SK-N-SH (cell line): ENCODE results near the gene SPI1. TPM values are rescaled to one million over a fixed set of nuclear protein-coding genes. Genes with fewer than 3 reads are reported as not detected.

Experiments used
- CTCF ChIA-PET: fragments of 300-600, 350-600 bp; formaldehyde crosslinking; extraction: SDS; loops from one replicate; lab custom pipeline; 2021; lab: Yijun Ruan, JAX
- POLR2A ChIA-PET: fragments of 350-600 bp; sonication (Branson Sonifier 250); formaldehyde crosslinking; extraction: SDS; loops from one replicate; lab custom pipeline; 2020; ENCODE audit warnings: antibody characterized with exemption, inconsistent platforms; lab: Yijun Ruan, JAX
- DNase-seq: peaks from one replicate; pipeline ENCODE4 v3.0.0; 2012
- H2AFZ ChIP-seq: fragments of 200-600 bp; sonication (generic); 2 replicates; pipeline ENCODE4 v1.8.1; 2016; ENCODE audit warnings: antibody characterized with exemption, mild to moderate bottlenecking, low read depth
- H3F3A ChIP-seq: fragments of 200-600 bp; sonication (generic); replicated peaks from 2 replicates; pipeline ENCODE3; 2016; ENCODE audit warnings: antibody characterized with exemption, mild to moderate bottlenecking; ENCODE audit not compliant: insufficient read depth
- H3K27ac ChIP-seq, 2 experiments: fragments of 200-500 bp in 1 of 2; fragments of 200-600 bp in 1 of 2; sonication (Bioruptor generic) in 1 of 2; sonication (generic), shearing (Covaris generic) in 1 of 2; 2 replicates each; pipeline versions ENCODE4 v1.5.1 to v1.6.1; 2014 to 2016; ENCODE audit warnings: low read depth in 2 of 2, inconsistent platforms in 1 of 2, low read length in 1 of 2, mild to moderate bottlenecking in 1 of 2, mixed read lengths in 1 of 2
- H3K27me3 ChIP-seq: fragments of 200-600 bp; sonication (generic), shearing (Covaris generic); 2 replicates; pipeline ENCODE4 v1.6.1; 2016; ENCODE audit warnings: mixed run types; ENCODE audit not compliant: insufficient read depth
- H3K36me3 ChIP-seq, 2 experiments: fragments of 200-500 bp in 1 of 2; fragments of 200-600 bp in 1 of 2; sonication (Bioruptor generic) in 1 of 2; sonication (generic) in 1 of 2; replicated peaks in 1 of 2; 2 replicates each; pipeline versions ENCODE3 to v1.5.1; 2014 to 2016; ENCODE audit warnings: low read length in 1 of 2, mild to moderate bottlenecking in 1 of 2; ENCODE audit not compliant: insufficient read depth in 2 of 2, control insufficient read depth in 1 of 2
- H3K4me1 ChIP-seq, 2 experiments: fragments of 200-500 bp in 1 of 2; fragments of 200-600 bp in 1 of 2; sonication (Bioruptor generic) in 1 of 2; sonication (generic), shearing (Covaris generic) in 1 of 2; 2 replicates each; pipeline versions ENCODE4 v1.5.1 to v1.6.1; 2014 to 2016; ENCODE audit warnings: low read depth in 1 of 2, low read length in 1 of 2, mixed run types in 1 of 2; ENCODE audit not compliant: insufficient read depth in 2 of 2, control insufficient read depth in 1 of 2
- H3K4me2 ChIP-seq: fragments of 200-600 bp; sonication (generic), shearing (Covaris generic); 2 replicates; pipeline ENCODE4 v1.6.1; 2017; ENCODE audit warnings: mixed run types
- H3K4me3 ChIP-seq, 2 experiments: fragments of 200-500 bp in 1 of 2; fragments of 200-600 bp in 1 of 2; sonication (Bioruptor generic) in 1 of 2; sonication (generic), shearing (Covaris generic) in 1 of 2; 2 replicates each; pipeline versions ENCODE4 v1.5.1 to v1.8.1; 2014 to 2016; ENCODE audit warnings: low read depth in 2 of 2, inconsistent platforms in 1 of 2, low read length in 1 of 2, mild to moderate bottlenecking in 1 of 2, mixed read lengths in 1 of 2, moderate library complexity in 1 of 2
- H3K79me2 ChIP-seq: fragments of 200-600 bp; sonication (generic); 2 replicates; pipeline ENCODE4 v1.8.1; 2017; ENCODE audit warnings: mild to moderate bottlenecking; ENCODE audit not compliant: insufficient read depth
- H3K9ac ChIP-seq: fragments of 200-600 bp; sonication (generic); 2 replicates; pipeline ENCODE4 v1.6.1; 2017; ENCODE audit warnings: mixed run types
- H3K9me2 ChIP-seq: fragments of 200-600 bp; sonication (generic); 2 replicates; pipeline ENCODE4 v1.6.1; 2017; ENCODE audit warnings: mixed run types
- H3K9me3 ChIP-seq: fragments of 200-600 bp; sonication (generic); 2 replicates; pipeline ENCODE4 v1.6.1; 2017; ENCODE audit warnings: mixed run types, mild to moderate bottlenecking, moderate library complexity
- H4K20me1 ChIP-seq: fragments of 200-600 bp; sonication (generic); 2 replicates; pipeline ENCODE4 v1.6.1; 2017; ENCODE audit warnings: mild to moderate bottlenecking, mixed run types; ENCODE audit not compliant: insufficient read depth
- EZH2phosphoT487 ChIP-seq: fragments of 200-600 bp; sonication (generic); IDR thresholded peaks from 2 replicates; pipeline ENCODE4 v1.6.1; 2017; ENCODE audit warnings: low read depth, mixed run types, mild to moderate bottlenecking, antibody characterized with exemption, moderate library complexity, borderline replicate concordance
- FOSL2 ChIP-seq: IDR thresholded peaks from 2 replicates; pipeline ENCODE4 v1.4.0; 2012; ENCODE audit warnings: low read depth, mild to moderate bottlenecking, moderate library complexity, borderline replicate concordance
- FOXM1 ChIP-seq: IDR thresholded peaks from 2 replicates; pipeline ENCODE4 v1.4.0; 2012; ENCODE audit warnings: low read depth, mild to moderate bottlenecking
- JUND ChIP-seq: IDR thresholded peaks from 2 replicates; pipeline ENCODE4 v1.4.0; 2012
- POLR2AphosphoS5 ChIP-seq: IDR thresholded peaks from 2 replicates; pipeline ENCODE4 v1.6.1; 2012; ENCODE audit warnings: low read depth, low read length
- RAD21 ChIP-seq: IDR thresholded peaks from 2 replicates; pipeline ENCODE4 v1.6.1; 2012; ENCODE audit warnings: mild to moderate bottlenecking, low read length
- SMC3 ChIP-seq: IDR thresholded peaks from 2 replicates; pipeline ENCODE4 v1.6.1; 2012; ENCODE audit warnings: low read depth, low read length, improper control_type of control experiment
- TCF12 ChIP-seq: IDR thresholded peaks from 2 replicates; pipeline ENCODE4 v1.4.0; 2012
- WGBS: methylation state at CpG from one replicate; pipeline ENCODE4 v1.1.6; 2017; ENCODE audit warnings: low lambda C conversion rate; 5-methylcytosine and 5-hydroxymethylcytosine counted together
- polyA plus RNA-seq, 3 experiments: library from polyadenylated mRNA; depleted of rRNA; stranded (reverse); fragments of >200 nt; gene quantifications; 2 replicates each; pipeline ENCODE4 v1.2.3, GENCODE V29; 2012
- TF ChIP-seq, protein P1 (sequence below): IDR thresholded peaks from 2 replicates; pipeline ENCODE4 v1.4.0; 2012; ENCODE audit warnings: low read depth, borderline replicate concordance
- TF ChIP-seq, protein P2 (sequence below): IDR thresholded peaks from 2 replicates; pipeline ENCODE4; 2012
- TF ChIP-seq, protein P3 (sequence below): fragments of 200-600 bp; sonication (generic); IDR thresholded peaks from 2 replicates; pipeline ENCODE4 v1.6.1; 2017; ENCODE audit warnings: antibody characterized with exemption, mild to moderate bottlenecking, moderate library complexity
- TF ChIP-seq, protein P4 (sequence below): IDR thresholded peaks from 2 replicates; pipeline ENCODE4 v1.6.1; 2012; ENCODE audit warnings: mild to moderate bottlenecking, low read depth, low read length, moderate library complexity

Gene SPI1
- polyA plus RNA-seq, 1 of the 3 experiments (the other 2 are of a cell fraction), result not detected

DNA sequence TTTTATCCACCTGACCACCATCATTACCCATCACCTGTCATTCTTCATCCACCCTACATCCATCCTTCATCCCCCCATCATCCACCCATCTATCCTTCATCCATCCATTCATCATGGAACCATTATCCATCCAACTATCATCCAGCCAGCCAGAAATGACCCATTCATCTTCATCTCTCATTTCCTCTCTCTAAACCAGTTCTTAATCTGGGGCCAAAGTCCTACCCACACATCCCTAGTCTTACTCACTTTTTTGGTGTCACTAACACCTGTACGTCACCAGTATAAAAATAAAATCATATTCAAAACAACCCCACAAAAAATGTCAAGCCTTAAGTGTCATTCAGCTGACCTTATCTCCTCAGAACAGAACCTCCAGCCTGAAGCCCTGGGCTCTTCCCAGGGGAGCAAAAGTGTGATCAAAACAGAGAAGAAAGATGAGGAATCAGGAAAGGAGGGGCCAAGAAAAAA, 12.3 kb downstream of the SPI1 start (continued):
- TF ChIP-seq, protein P1, sequence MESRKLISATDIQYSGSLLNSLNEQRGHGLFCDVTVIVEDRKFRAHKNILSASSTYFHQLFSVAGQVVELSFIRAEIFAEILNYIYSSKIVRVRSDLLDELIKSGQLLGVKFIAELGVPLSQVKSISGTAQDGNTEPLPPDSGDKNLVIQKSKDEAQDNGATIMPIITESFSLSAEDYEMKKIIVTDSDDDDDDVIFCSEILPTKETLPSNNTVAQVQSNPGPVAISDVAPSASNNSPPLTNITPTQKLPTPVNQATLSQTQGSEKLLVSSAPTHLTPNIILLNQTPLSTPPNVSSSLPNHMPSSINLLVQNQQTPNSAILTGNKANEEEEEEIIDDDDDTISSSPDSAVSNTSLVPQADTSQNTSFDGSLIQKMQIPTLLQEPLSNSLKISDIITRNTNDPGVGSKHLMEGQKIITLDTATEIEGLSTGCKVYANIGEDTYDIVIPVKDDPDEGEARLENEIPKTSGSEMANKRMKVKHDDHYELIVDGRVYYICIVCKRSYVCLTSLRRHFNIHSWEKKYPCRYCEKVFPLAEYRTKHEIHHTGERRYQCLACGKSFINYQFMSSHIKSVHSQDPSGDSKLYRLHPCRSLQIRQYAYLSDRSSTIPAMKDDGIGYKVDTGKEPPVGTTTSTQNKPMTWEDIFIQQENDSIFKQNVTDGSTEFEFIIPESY, result no peak
- TF ChIP-seq TCF12 (no peak), RAD21 (no peak), EZH2phosphoT487 (no peak)
- TF ChIP-seq, protein P2, sequence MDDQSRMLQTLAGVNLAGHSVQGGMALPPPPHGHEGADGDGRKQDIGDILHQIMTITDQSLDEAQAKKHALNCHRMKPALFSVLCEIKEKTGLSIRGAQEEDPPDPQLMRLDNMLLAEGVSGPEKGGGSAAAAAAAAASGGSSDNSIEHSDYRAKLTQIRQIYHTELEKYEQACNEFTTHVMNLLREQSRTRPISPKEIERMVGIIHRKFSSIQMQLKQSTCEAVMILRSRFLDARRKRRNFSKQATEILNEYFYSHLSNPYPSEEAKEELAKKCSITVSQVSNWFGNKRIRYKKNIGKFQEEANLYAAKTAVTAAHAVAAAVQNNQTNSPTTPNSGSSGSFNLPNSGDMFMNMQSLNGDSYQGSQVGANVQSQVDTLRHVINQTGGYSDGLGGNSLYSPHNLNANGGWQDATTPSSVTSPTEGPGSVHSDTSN, result no peak

DNA sequence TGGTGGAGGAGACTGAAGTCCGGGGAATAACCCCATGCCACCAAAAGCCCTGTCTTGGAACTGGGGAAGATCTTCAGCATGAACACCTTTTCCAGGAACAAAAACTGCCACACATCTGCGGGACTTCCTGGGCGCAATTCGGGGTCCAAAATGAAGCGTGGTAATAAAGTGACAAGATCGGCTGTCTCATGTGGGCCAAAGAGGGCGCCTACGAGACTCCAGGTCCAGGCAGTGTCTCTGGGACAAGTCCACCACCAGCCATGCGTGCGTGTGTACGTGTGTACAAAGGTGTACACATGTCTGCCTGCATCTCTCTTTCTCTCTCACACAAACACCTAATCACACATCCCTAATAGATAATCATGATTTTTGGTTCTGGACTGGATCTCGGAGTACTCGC, 16.9 kb downstream of the SPI1 start:
- Histone ChIP-seq H3K4me3 (no peak overlapping the region), H3K9me2 (no peaks in the 10 kb centered on the region), H2AFZ (no peak overlapping the region), H3K79me2 (no peaks in the 10 kb centered on the region), H3K27me3 (no peaks in the 10 kb centered on the region), H3K9me3 (no peaks in the 10 kb centered on the region), H3K9ac (no peak overlapping the region), H3K4me2 (no peak overlapping the region), H4K20me1 (no peaks in the 10 kb centered on the region), H3K36me3 (no peaks in the 10 kb centered on the region), H3K27ac (no peak overlapping the region), H3K4me1 (no peaks in the 10 kb centered on the region), H3F3A (peaks cover 4% of the 10 kb centered on the region)
- CTCF ChIA-PET, result interaction anchor here (3.9 kb wide), 1 partner anchor 12 kb away, joined by 24 read pairs; no protein-coding TSS in a partner anchor
- TF ChIP-seq SMC3 (no peak), FOXM1 (no peak)
- 90% methylated on average over 12 of the region's 13 CpGs for WGBS
- DNase-seq, result no peak
- POLR2A ChIA-PET, result no interaction called here

DNA sequence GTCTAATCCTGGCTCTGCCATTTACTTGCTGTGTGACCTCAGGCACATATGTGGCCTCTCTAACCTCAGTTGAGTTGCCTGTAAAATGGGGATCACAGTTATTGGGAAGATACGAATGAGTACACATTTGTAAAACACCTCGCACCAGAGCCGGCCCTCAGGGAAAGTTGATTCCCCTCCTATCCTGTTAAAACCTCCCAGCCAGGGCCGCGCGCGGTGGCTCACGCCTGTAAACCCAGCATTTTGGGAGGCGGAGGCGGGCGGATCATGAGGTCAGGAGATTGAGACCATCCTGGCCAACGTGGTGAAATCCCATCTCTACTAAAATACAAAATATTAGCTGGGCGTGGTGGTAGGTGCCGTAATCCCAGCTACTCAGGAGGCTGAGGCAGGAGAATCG, 18.0 kb downstream of the SPI1 start:
- Histone ChIP-seq H3K4me2 (no peak overlapping the region), H3K9me3 (no peaks in the 10 kb centered on the region), H3K36me3 (no peaks in the 10 kb centered on the region), H4K20me1 (no peaks in the 10 kb centered on the region), H3K4me3 (no peak overlapping the region), H3K9me2 (no peaks in the 10 kb centered on the region), H3K27ac (no peak overlapping the region), H3K79me2 (no peaks in the 10 kb centered on the region), H3K27me3 (no peaks in the 10 kb centered on the region), H3K9ac (no peak overlapping the region), H3F3A (peaks cover 5% of the 10 kb centered on the region), H2AFZ (no peak overlapping the region), H3K4me1 (peaks cover 0 to 3% of the 10 kb centered on the region in 2 experiments; a peak in 1 of 4 replicates)
- no peak for DNase-seq
- ChIA-PET CTCF (interaction anchor here (0.8 to 3.9 kb wide), 3 partner anchors 13 to 182 kb away, joined by 3 to 24 read pairs (median 4); no protein-coding TSS in a partner anchor), POLR2A (no interaction called here)
- 90% methylated on average over 15 of the region's 15 CpGs for WGBS
- no peak for TF ChIP-seq JUND
- TF ChIP-seq FOSL2, result no peak
- TF ChIP-seq, protein P3, sequence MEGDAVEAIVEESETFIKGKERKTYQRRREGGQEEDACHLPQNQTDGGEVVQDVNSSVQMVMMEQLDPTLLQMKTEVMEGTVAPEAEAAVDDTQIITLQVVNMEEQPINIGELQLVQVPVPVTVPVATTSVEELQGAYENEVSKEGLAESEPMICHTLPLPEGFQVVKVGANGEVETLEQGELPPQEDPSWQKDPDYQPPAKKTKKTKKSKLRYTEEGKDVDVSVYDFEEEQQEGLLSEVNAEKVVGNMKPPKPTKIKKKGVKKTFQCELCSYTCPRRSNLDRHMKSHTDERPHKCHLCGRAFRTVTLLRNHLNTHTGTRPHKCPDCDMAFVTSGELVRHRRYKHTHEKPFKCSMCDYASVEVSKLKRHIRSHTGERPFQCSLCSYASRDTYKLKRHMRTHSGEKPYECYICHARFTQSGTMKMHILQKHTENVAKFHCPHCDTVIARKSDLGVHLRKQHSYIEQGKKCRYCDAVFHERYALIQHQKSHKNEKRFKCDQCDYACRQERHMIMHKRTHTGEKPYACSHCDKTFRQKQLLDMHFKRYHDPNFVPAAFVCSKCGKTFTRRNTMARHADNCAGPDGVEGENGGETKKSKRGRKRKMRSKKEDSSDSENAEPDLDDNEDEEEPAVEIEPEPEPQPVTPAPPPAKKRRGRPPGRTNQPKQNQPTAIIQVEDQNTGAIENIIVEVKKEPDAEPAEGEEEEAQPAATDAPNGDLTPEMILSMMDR, result no peak
- TF ChIP-seq POLR2AphosphoS5, result no peak
- TF ChIP-seq, protein P4, sequence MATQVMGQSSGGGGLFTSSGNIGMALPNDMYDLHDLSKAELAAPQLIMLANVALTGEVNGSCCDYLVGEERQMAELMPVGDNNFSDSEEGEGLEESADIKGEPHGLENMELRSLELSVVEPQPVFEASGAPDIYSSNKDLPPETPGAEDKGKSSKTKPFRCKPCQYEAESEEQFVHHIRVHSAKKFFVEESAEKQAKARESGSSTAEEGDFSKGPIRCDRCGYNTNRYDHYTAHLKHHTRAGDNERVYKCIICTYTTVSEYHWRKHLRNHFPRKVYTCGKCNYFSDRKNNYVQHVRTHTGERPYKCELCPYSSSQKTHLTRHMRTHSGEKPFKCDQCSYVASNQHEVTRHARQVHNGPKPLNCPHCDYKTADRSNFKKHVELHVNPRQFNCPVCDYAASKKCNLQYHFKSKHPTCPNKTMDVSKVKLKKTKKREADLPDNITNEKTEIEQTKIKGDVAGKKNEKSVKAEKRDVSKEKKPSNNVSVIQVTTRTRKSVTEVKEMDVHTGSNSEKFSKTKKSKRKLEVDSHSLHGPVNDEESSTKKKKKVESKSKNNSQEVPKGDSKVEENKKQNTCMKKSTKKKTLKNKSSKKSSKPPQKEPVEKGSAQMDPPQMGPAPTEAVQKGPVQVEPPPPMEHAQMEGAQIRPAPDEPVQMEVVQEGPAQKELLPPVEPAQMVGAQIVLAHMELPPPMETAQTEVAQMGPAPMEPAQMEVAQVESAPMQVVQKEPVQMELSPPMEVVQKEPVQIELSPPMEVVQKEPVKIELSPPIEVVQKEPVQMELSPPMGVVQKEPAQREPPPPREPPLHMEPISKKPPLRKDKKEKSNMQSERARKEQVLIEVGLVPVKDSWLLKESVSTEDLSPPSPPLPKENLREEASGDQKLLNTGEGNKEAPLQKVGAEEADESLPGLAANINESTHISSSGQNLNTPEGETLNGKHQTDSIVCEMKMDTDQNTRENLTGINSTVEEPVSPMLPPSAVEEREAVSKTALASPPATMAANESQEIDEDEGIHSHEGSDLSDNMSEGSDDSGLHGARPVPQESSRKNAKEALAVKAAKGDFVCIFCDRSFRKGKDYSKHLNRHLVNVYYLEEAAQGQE, result no peak
